ENCODE data around the gene HSP90AB1.

Gene HSP90AB1

DNA sequence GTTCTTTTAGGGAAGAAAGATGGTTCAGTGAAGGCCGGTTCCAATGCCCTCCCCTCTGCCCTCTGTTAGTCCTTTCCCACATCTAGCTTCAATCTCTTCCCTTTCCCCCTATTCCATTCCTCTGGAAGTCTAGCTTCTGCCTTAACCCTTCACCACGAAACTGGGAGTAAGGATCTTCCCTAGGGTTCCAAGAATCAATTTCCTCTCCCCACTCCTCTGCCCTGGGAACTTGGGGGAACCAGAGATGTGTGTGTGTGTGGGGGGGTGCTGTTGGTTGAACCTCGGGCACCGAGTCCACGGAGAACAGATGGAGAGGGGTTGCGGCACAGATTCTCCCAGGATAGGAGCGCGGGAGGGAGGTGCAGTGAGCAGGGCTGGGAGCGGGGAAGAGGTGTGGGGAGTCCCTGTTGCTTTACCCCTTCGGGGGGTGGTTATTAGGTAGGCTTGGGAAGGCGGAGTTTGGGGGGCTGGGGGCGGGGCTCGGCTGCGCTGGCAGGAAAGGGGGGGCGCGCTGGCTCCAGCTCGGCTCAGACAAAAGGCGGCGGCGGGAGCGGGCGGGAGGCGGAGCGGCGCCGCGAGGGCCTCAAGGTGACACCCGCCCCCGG lies 23.1 kb downstream of the HSP90AB1 start, which contains the start of gene TMEM151B:
TMEM151B (plus strand) TSS at position 530 of the 605 bp plus-strand sequence. CDS start 293 bp downstream, outside the sequence.
- no peaks in the 10 kb centered on the region for H3K9me3 ChIP-seq (ENCODE audit: control insufficient read depth, low read depth, low read length)
- no peak within 1 kb of the TSS for H3K27ac ChIP-seq (ENCODE audit: low read length)
- H3K4me3 ChIP-seq (ENCODE audit: low read length) = peak within 1 kb of the TSS; percentile 50
- H3K36me3 ChIP-seq (ENCODE audit: control insufficient read depth, low read depth, low read length) = no peaks in the 10 kb centered on the region
- H3K9ac ChIP-seq (ENCODE audit: low read length) = no peak within 1 kb of the TSS
- peaks cover 13% of the 10 kb centered on the region for H3K27me3 ChIP-seq (ENCODE audit: control insufficient read depth, insufficient read depth, low read length)
- peaks cover 22% of the 10 kb centered on the region for H3K4me1 ChIP-seq (ENCODE audit: control insufficient read depth, low read depth, low read length)

DNA sequence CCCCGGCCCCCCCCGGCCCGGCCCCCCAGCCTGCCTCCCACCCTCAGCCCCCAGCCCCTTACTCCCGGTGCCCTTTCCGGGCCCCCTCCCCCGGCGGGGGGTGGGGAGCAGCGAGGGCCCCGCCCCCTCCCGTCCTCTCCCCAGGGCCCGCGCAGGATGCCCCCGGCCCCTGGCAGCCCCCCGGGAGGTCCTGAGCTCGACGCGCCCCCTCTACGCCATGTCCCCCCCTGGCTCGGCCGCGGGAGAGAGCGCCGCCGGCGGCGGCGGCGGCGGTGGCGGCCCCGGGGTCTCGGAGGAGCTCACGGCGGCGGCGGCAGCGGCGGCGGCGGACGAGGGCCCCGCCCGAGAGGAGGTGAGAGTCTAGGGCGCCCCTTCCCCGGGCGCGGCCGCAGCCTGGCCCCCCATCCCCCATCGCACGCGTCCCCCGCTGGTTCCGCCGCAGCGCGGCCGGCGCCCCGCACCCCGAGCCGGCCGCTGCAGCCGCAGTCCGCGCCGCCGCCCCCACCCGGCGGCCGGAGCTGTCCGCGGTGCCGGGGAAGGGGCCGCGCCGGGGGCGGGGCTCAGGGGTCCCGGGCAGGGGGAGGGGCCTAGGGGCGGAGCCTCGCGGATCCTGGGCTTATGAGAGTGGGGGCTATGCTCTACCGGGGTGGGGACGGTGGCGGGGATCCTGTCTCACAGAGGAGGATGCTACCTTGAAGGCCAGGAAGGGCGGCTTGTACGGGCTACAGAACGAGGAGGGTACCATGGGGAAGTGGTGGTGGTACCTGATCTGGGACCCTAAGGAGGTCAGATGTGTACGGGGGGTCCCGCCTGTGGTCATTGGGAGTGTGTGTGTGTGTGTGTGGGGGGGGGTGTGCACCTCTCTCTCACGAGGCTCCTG lies 23.9 kb downstream of the HSP90AB1 start:
- H3K9me3 ChIP-seq (ENCODE audit: control insufficient read depth, low read depth, low read length) = no peaks in the 10 kb centered on the region
- peak overlapping the region; percentile 50 for H3K4me3 ChIP-seq (ENCODE audit: low read length)
- H3K9ac ChIP-seq (ENCODE audit: low read length) = no peak overlapping the region
- peaks cover 21% of the 10 kb centered on the region for H3K27me3 ChIP-seq (ENCODE audit: control insufficient read depth, insufficient read depth, low read length)
- H3K4me1 ChIP-seq (ENCODE audit: control insufficient read depth, low read depth, low read length) = peaks cover 22% of the 10 kb centered on the region
- no peak overlapping the region for H3K27ac ChIP-seq (ENCODE audit: low read length)
- no peaks in the 10 kb centered on the region for H3K36me3 ChIP-seq (ENCODE audit: control insufficient read depth, low read depth, low read length)

- Histone ChIP-seq H3K27ac (ENCODE audit: low read length) (no peak overlapping the region), H3K4me3 (ENCODE audit: low read length) (peak overlapping the region; percentile 50), H3K9ac (ENCODE audit: low read length) (no peak overlapping the region), H3K9me3 (ENCODE audit: control insufficient read depth, low read depth, low read length) (no peaks in the 10 kb centered on the region), H3K4me1 (ENCODE audit: control insufficient read depth, low read depth, low read length) (peaks cover 22% of the 10 kb centered on the region), H3K36me3 (ENCODE audit: control insufficient read depth, low read depth, low read length) (no peaks in the 10 kb centered on the region), H3K27me3 (ENCODE audit: control insufficient read depth, insufficient read depth, low read length) (peaks cover 27% of the 10 kb centered on the region)
Observed at GRCh38 chr6:44271406-44271723, 24.5 kb downstream of the HSP90AB1 start.

DNA sequence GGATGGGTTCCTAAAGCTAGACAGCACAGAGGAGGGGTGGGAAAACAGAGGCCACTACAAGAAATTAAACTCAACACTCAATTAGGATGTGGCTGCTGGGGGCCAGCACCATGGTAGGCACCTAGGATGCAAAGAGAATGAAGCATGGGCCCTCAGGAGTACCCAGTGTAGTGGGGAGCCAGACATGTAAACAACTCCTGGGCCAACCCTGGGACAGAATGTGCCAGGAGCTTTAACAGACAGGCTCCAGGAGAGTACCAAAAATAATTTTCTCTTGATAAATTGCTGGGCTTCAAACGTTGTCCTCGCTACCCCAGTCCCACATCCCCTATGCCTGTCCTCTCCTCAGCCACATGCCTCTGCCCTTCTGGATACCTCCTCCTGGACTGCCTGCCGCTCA lies 25.0 kb downstream of the HSP90AB1 start:
- Histone ChIP-seq H3K4me1 (ENCODE audit: control insufficient read depth, low read depth, low read length) (peaks cover 22% of the 10 kb centered on the region), H3K4me3 (ENCODE audit: low read length) (no peak overlapping the region), H3K27me3 (ENCODE audit: control insufficient read depth, insufficient read depth, low read length) (peaks cover 32% of the 10 kb centered on the region), H3K27ac (ENCODE audit: low read length) (no peak overlapping the region), H3K9me3 (ENCODE audit: control insufficient read depth, low read depth, low read length) (no peaks in the 10 kb centered on the region), H3K9ac (ENCODE audit: low read length) (no peak overlapping the region), H3K36me3 (ENCODE audit: control insufficient read depth, low read depth, low read length) (no peaks in the 10 kb centered on the region)

DNA sequence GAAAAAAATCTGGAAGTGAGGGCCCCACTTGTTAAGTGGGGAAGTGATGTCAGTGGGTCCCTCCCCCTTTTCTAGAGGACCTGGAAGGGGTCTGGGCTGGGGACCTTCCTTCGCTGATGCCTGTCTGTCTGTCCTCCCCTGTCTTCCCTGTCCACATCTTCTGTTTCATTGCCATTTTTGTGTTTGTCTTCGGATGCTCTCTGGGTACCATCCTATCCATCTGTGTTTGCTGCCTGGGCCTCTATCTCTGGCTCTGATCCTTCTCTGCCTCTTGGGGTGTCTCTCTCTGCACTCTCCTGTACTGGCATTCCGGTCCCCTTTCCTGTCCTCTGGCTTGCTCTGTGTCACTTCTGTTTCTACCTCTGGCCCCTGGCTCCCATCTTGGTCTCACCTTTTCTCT lies 25.6 kb downstream of the HSP90AB1 start:
- Histone ChIP-seq H3K36me3 (ENCODE audit: control insufficient read depth, low read depth, low read length) (no peaks in the 10 kb centered on the region), H3K9ac (ENCODE audit: low read length) (no peak overlapping the region), H3K4me3 (ENCODE audit: low read length) (no peak overlapping the region), H3K4me1 (ENCODE audit: control insufficient read depth, low read depth, low read length) (peaks cover 22% of the 10 kb centered on the region), H3K27ac (ENCODE audit: low read length) (no peak overlapping the region), H3K27me3 (ENCODE audit: control insufficient read depth, insufficient read depth, low read length) (peaks cover 38% of the 10 kb centered on the region), H3K9me3 (ENCODE audit: control insufficient read depth, low read depth, low read length) (no peaks in the 10 kb centered on the region)

DNA sequence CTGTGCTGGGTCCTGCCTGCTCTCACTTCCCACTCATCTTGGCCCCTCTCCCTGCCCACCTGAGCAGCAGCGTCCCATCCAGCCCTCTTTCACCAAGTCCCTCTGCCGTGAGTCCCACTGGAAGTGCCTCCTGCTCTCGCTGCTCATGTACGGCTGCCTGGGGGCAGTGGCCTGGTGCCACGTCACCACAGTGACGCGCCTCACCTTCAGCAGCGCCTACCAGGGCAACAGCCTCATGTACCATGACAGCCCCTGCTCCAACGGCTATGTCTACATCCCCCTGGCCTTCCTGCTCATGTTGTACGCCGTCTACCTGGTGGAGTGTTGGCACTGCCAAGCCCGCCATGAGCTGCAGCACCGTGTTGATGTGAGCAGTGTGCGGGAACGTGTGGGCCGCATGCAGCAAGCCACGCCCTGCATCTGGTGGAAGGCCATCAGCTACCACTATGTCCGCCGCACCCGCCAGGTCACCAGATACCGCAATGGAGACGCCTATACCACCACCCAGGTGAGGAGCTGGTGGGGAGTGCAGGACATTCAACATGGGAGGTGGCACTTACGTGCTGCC lies 26.2 kb downstream of the HSP90AB1 start:
- no peak overlapping the region for H3K4me3 ChIP-seq (ENCODE audit: low read length)
- H3K9ac ChIP-seq (ENCODE audit: low read length) = no peak overlapping the region
- peaks cover 22% of the 10 kb centered on the region for H3K4me1 ChIP-seq (ENCODE audit: control insufficient read depth, low read depth, low read length)
- no peak overlapping the region for H3K27ac ChIP-seq (ENCODE audit: low read length)
- H3K9me3 ChIP-seq (ENCODE audit: control insufficient read depth, low read depth, low read length) = no peaks in the 10 kb centered on the region
- peaks cover 39% of the 10 kb centered on the region for H3K27me3 ChIP-seq (ENCODE audit: control insufficient read depth, insufficient read depth, low read length)
- H3K36me3 ChIP-seq (ENCODE audit: control insufficient read depth, low read depth, low read length) = no peaks in the 10 kb centered on the region

GRCh38 chr6:44273617-44274016 lies 26.7 kb downstream of the HSP90AB1 start:
- no peaks in the 10 kb centered on the region for H3K9me3 ChIP-seq (ENCODE audit: control insufficient read depth, low read depth, low read length)
- H3K4me1 ChIP-seq (ENCODE audit: control insufficient read depth, low read depth, low read length) = peaks cover 17% of the 10 kb centered on the region
- no peak overlapping the region for H3K9ac ChIP-seq (ENCODE audit: low read length)
- H3K27ac ChIP-seq (ENCODE audit: low read length) = no peak overlapping the region
- H3K4me3 ChIP-seq (ENCODE audit: low read length) = no peak overlapping the region
- no peaks in the 10 kb centered on the region for H3K36me3 ChIP-seq (ENCODE audit: control insufficient read depth, low read depth, low read length)
- H3K27me3 ChIP-seq (ENCODE audit: control insufficient read depth, insufficient read depth, low read length) = peaks cover 39% of the 10 kb centered on the region

DNA sequence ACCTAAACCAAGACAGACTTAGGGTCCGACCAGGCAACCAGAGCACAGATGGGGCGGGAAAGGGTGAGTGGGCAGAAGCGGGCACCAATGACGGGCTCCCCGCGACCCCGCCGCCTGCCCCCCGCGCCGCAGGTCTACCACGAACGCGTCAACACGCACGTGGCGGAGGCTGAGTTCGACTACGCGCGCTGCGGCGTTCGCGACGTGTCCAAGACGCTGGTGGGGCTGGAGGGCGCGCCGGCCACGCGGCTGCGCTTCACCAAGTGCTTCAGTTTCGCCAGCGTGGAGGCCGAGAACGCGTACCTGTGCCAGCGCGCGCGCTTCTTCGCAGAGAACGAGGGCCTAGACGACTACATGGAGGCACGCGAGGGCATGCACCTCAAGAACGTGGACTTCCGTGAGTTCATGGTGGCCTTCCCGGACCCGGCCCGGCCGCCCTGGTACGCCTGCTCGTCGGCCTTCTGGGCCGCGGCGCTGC lies 28.4 kb downstream of the HSP90AB1 start:
- Histone ChIP-seq H3K27me3 (ENCODE audit: control insufficient read depth, insufficient read depth, low read length) (peaks cover 26% of the 10 kb centered on the region), H3K27ac (ENCODE audit: low read length) (no peak overlapping the region), H3K36me3 (ENCODE audit: control insufficient read depth, low read depth, low read length) (no peaks in the 10 kb centered on the region), H3K9ac (ENCODE audit: low read length) (no peak overlapping the region), H3K4me1 (ENCODE audit: control insufficient read depth, low read depth, low read length) (peaks cover 5% of the 10 kb centered on the region), H3K9me3 (ENCODE audit: control insufficient read depth, low read depth, low read length) (no peaks in the 10 kb centered on the region), H3K4me3 (ENCODE audit: low read length) (no peak overlapping the region)

DNA sequence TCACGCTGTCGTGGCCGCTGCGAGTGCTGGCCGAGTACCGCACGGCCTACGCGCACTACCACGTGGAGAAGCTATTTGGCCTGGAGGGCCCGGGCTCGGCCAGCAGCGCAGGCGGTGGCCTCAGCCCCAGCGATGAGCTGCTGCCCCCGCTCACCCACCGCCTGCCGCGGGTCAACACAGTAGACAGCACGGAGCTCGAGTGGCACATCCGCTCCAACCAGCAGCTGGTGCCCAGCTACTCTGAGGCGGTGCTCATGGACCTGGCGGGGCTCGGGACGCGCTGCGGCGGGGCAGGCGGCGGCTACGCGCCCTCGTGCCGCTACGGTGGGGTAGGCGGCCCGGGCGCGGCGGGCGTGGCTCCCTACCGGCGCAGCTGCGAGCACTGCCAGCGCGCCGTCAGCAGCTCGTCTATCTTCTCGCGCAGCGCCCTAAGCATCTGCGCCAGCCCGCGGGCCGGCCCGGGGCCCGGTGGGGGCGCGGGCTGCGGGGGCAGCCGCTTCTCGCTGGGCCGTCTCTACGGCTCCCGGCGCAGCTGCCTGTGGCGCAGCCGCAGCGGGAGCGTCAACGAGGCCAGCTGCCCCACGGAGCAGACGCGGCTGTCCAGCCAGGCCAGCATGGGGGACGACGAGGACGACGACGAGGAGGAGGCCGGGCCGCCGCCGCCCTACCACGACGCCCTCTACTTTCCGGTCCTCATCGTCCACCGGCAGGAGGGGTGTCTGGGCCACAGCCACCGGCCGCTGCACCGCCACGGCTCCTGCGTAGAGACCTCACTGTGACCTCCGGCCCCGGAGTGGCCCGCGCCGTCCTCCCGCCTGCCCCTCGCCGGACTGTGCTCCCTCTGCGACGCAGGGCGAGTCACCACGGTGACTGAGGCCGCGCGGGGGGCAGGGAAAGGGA lies 29.1 kb downstream of the HSP90AB1 start:
- peaks cover 26% of the 10 kb centered on the region for H3K27me3 ChIP-seq (ENCODE audit: control insufficient read depth, insufficient read depth, low read length)
- no peak overlapping the region for H3K27ac ChIP-seq (ENCODE audit: low read length)

GRCh38 chr6:44276667-44277640 lies 30.1 kb downstream of the HSP90AB1 start:
- Histone ChIP-seq H3K4me1 (ENCODE audit: control insufficient read depth, low read depth, low read length) (no peaks in the 10 kb centered on the region), H3K4me3 (ENCODE audit: low read length) (no peak overlapping the region), H3K27me3 (ENCODE audit: control insufficient read depth, insufficient read depth, low read length) (peaks cover 26% of the 10 kb centered on the region), H3K9ac (ENCODE audit: low read length) (no peak overlapping the region), H3K27ac (ENCODE audit: low read length) (no peak overlapping the region), H3K36me3 (ENCODE audit: control insufficient read depth, low read depth, low read length) (no peaks in the 10 kb centered on the region), H3K9me3 (ENCODE audit: control insufficient read depth, low read depth, low read length) (no peaks in the 10 kb centered on the region)

More for the DNA sequence above, 29.1 kb downstream of the HSP90AB1 start:
- Histone ChIP-seq H3K9me3 (ENCODE audit: control insufficient read depth, low read depth, low read length) (no peaks in the 10 kb centered on the region), H3K4me1 (ENCODE audit: control insufficient read depth, low read depth, low read length) (peaks cover 5% of the 10 kb centered on the region), H3K4me3 (ENCODE audit: low read length) (no peak overlapping the region), H3K36me3 (ENCODE audit: control insufficient read depth, low read depth, low read length) (no peaks in the 10 kb centered on the region), H3K9ac (ENCODE audit: low read length) (no peak overlapping the region)
